Progenitor cell of endocrine pancreas (in vitro differentiated cells): ENCODE measurements around the gene CCER1. TPM values are rescaled to one million over a fixed set of nuclear protein-coding genes. Genes with fewer than 3 reads are reported as not detected.

Experiments
- DNase-seq: peaks from one replicate; pipeline ENCODE4 v3.0.0; 2021; ENCODE audit warnings: low spot score; ENCODE audit not compliant: unreplicated experiment
- H3K27ac Mint-ChIP-seq: 2 replicates; pipeline ENCODE4 v1.8.0; 2021; ENCODE audit warnings: mild to moderate bottlenecking, moderate library complexity, mixed read lengths
- H3K27me3 Mint-ChIP-seq: 2 replicates; pipeline ENCODE4 v1.8.0; 2021; ENCODE audit warnings: mixed read lengths
- H3K36me3 Mint-ChIP-seq: 2 replicates; pipeline ENCODE4 v1.8.0; 2022; ENCODE audit warnings: mixed read lengths; ENCODE audit not compliant: insufficient read depth
- H3K4me1 Mint-ChIP-seq: 2 replicates; pipeline ENCODE4 v1.8.0; 2021; ENCODE audit warnings: low read depth, mixed read lengths
- H3K4me3 Mint-ChIP-seq: 2 replicates; pipeline ENCODE4 v1.8.0; 2021; ENCODE audit warnings: low read depth, mild to moderate bottlenecking, moderate library complexity, mixed read lengths
- H3K9me3 Mint-ChIP-seq: 2 replicates; pipeline ENCODE4 v1.8.0; 2021; ENCODE audit warnings: low read depth, mixed read lengths
- CTCF ChIP-seq: fragments of 200-600 bp; sonication (generic); IDR thresholded peaks from one replicate; pipeline ENCODE4 v1.5.0; 2021; ENCODE audit warnings: antibody characterized with exemption, mild to moderate bottlenecking; ENCODE audit not compliant: unreplicated experiment
- total RNA-seq: library from RNA; stranded (reverse); gene quantifications from 2 replicates; pipeline ENCODE4 v1.2.1, GENCODE V29; 2021

The CCER1 gene
- total RNA-seq, 1 donor from 2014 or later = not detected

GRCh38 chr12:90954428-90954827 is 548 bp downstream of the CCER1 start:
- Mint-ChIP-seq H3K36me3 (no peaks in the 10 kb centered on the region), H3K27ac (no peak overlapping the region), H3K4me3 (no peak overlapping the region), H3K4me1 (peaks cover 9% of the 10 kb centered on the region), H3K9me3 (peaks cover 6% of the 10 kb centered on the region), H3K27me3 (no peaks in the 10 kb centered on the region)
- TF ChIP-seq CTCF = no peak
- DNase-seq = no peak

- no peak for DNase-seq
- TF ChIP-seq CTCF = peak; percentile 50
- Mint-ChIP-seq H3K9me3 (peaks cover 6% of the 10 kb centered on the region), H3K4me1 (peaks cover 9% of the 10 kb centered on the region), H3K4me3 (no peak overlapping the region), H3K27me3 (no peaks in the 10 kb centered on the region), H3K27ac (no peak overlapping the region), H3K36me3 (no peaks in the 10 kb centered on the region)
Measured at GRCh38 chr12:90953956-90954421, 987 bp downstream of the CCER1 start.

- Mint-ChIP-seq H3K4me1 (peaks cover 9% of the 10 kb centered on the region), H3K27ac (no peak overlapping the region), H3K27me3 (no peaks in the 10 kb centered on the region), H3K9me3 (peaks cover 12% of the 10 kb centered on the region), H3K36me3 (no peaks in the 10 kb centered on the region), H3K4me3 (no peak overlapping the region)
- no peak for DNase-seq
- TF ChIP-seq CTCF = no peak
Measured at GRCh38 chr12:90951432-90952105, 3.4 kb downstream of the CCER1 start.

DNA sequence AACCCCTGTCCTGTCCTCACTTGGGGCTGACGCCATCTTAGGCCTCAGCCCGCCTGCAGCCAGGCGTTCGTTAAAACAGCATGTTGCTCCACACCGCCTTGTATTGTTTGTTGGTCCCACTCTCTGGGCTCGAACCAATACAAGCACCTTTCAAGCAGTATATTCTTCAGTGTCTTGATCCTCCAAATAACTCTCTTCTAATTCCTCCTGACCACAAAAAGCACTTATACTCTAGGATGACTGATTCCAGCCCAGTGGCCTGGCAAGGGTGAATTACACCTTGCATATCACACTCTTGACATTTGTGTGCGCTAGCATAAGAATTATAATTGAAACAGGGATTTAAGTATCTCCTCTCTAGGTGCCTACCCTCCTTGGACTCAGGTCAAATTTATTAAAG is 7.1 kb downstream of the CCER1 start:
- Mint-ChIP-seq H3K36me3 (no peaks in the 10 kb centered on the region), H3K4me3 (no peak overlapping the region), H3K9me3 (peaks cover 9% of the 10 kb centered on the region), H3K27me3 (no peaks in the 10 kb centered on the region), H3K4me1 (peaks cover 14% of the 10 kb centered on the region), H3K27ac (no peak overlapping the region)
- no peak for DNase-seq
- TF ChIP-seq CTCF = no peak

GRCh38 chr12:90945070-90945649 is 9.8 kb downstream of the CCER1 start:
- H3K27me3 Mint-ChIP-seq = no peaks in the 10 kb centered on the region
- H3K4me3 Mint-ChIP-seq = no peak overlapping the region
- TF ChIP-seq CTCF = peak; percentile 65
- H3K36me3 Mint-ChIP-seq = no peaks in the 10 kb centered on the region
- H3K9me3 Mint-ChIP-seq = peaks cover 6% of the 10 kb centered on the region
- DNase-seq = no peak
- H3K4me1 Mint-ChIP-seq = peaks cover 5% of the 10 kb centered on the region
- H3K27ac Mint-ChIP-seq = no peak overlapping the region
